K562 (cell line): Measurements from ENCODE around the gene LDB2.

ENCODE experiments used
- BRF1 ChIP-seq: IDR thresholded peaks from 3 replicates; pipeline ENCODE4 v1.6.1; 2011; ENCODE audit warnings: borderline replicate concordance, mild to moderate bottlenecking; ENCODE audit not compliant: insufficient read length; ENCODE audit errors: extremely low read depth
- ELF4 ChIP-seq: fragments of 450-650 bp; formaldehyde crosslinking; IDR thresholded peaks from 2 replicates; pipeline ENCODE4 v1.4.0; 2022; ENCODE audit warnings: missing genetic modification characterization
- MAFK ChIP-seq: IDR thresholded peaks from 2 replicates; pipeline ENCODE4 v1.6.1; 2011; ENCODE audit warnings: low read length, improper control_type of control experiment
- POLR2A ChIP-seq: fragments of 450-650 bp; conservative IDR thresholded peaks from 2 replicates; pipeline ENCODE4 v1.6.1; 2016
- RFX5 ChIP-seq: IDR thresholded peaks from 2 replicates; pipeline ENCODE4 v1.6.1; 2011; ENCODE audit warnings: low read depth, mild to moderate bottlenecking, improper control_type of control experiment, low read length
- SMARCB1 ChIP-seq: IDR thresholded peaks from 2 replicates; pipeline ENCODE4 v1.6.1; 2011; ENCODE audit warnings: improper control_type of control experiment, low read depth; ENCODE audit not compliant: insufficient read length

GRCh38 chr4:16597443-16597842 lies 301.0 kb downstream of the LDB2 start:
- no peak for TF ChIP-seq ELF4 (CRISPR knock-in tag)
- TF ChIP-seq POLR2A, result no peak
- no peak for TF ChIP-seq BRF1
- no peak for TF ChIP-seq RFX5
- TF ChIP-seq MAFK, result no peak
- TF ChIP-seq SMARCB1, result no peak
